HepG2 (cell line): Measurements from ENCODE around the gene MLX. TPM values are rescaled to one million over a fixed set of nuclear protein-coding genes. Genes with fewer than 3 reads are reported as not detected.

Experiments used
- ATAC-seq: fragments of 200-7000 bp; cut with Tn5 transposase; 3 replicates; pipeline ENCODE4 v1.9.1; 2020; ENCODE audit warnings: mild to moderate bottlenecking, moderate library complexity
- BruUV-seq: library from RNA; stranded (reverse); fragments of 400-500 nt; replicated peaks from 2 replicates; lab custom pipeline; 2021; lab: Mats Ljungman, UMichigan
- CTCF ChIA-PET: fragments of 300-600 bp; formaldehyde crosslinking; extraction: SDS; loops from one replicate; lab custom pipeline; 2021; ENCODE audit warnings: low total read pairs, inconsistent platforms, low intra/inter-chr PET ratio; lab: Yijun Ruan, JAX
- POLR2A ChIA-PET: fragments of 350-600 bp; sonication (Branson Sonifier 250); formaldehyde crosslinking; loops from one replicate; lab custom pipeline; 2020; ENCODE audit warnings: antibody characterized with exemption, inconsistent platforms; lab: Yijun Ruan, JAX
- DNase-seq: peaks from one replicate; pipeline ENCODE4 v3.0.0-alpha.2; 2015; ENCODE audit warnings: low spot score
- FAIRE-seq: peaks from 3 replicates; lab custom pipeline; 2011; peaks lifted over from hg19 to GRCh38; lab: Jason Lieb, UNC
- H2AFZ ChIP-seq: one replicate; pipeline ENCODE4 v1.6.1; 2011; ENCODE audit warnings: low read length, inconsistent platforms
- H3K27ac ChIP-seq: fragments of 300-600 bp; 3 replicates; pipeline ENCODE4 v1.8.0; 2011; ENCODE audit warnings: mixed run types, mild to moderate bottlenecking, mixed read lengths, low read length, inconsistent platforms; ENCODE audit not compliant: insufficient read depth; ENCODE audit errors: extremely low read length
- H3K27me3 ChIP-seq, 2 experiments: fragments of 200-600 bp in 1 of 2; 2 replicates in 1 of 2; 3 replicates in 1 of 2; pipeline versions ENCODE4 v1.6.0 to v1.8.0; 2011; ENCODE audit warnings: low read length in 2 of 2, mild to moderate bottlenecking in 2 of 2, moderate library complexity in 2 of 2, inconsistent platforms in 1 of 2; ENCODE audit not compliant: insufficient read depth in 2 of 2, control insufficient read depth in 1 of 2
- H3K36me3 ChIP-seq, 2 experiments: fragments of 200-600 bp in 1 of 2; replicated peaks in 1 of 2; 2 replicates in 1 of 2; 3 replicates in 1 of 2; pipeline versions ENCODE4 v1.5.1 to v1.8.0; 2011; ENCODE audit warnings: low read length in 2 of 2, inconsistent platforms in 1 of 2; ENCODE audit not compliant: insufficient read depth in 2 of 2, control insufficient read depth in 1 of 2
- H3K4me1 ChIP-seq: 2 replicates; pipeline ENCODE4 v1.5.1; 2012; ENCODE audit warnings: low read length, inconsistent platforms; ENCODE audit not compliant: insufficient read depth
- H3K4me2 ChIP-seq: 2 replicates; pipeline ENCODE4 v1.6.0; 2011; ENCODE audit warnings: low read depth, low read length, inconsistent platforms
- H3K4me3 ChIP-seq, 3 experiments: fragments of 200-600 bp in 1 of 3; sonication (generic), shearing (Covaris generic) in 1 of 3; replicated peaks in 1 of 3; 2 replicates each; pipeline ENCODE4 v1.5.1; 2011 to 2016; ENCODE audit warnings: low read length in 3 of 3, inconsistent platforms in 2 of 3, low read depth in 2 of 3, mild to moderate bottlenecking in 2 of 3, control low read depth in 1 of 3, mixed read lengths in 1 of 3; ENCODE audit not compliant: insufficient read depth in 1 of 3
- H3K79me2 ChIP-seq: one replicate; pipeline ENCODE4 v1.6.1; 2011; ENCODE audit warnings: low read length, inconsistent platforms; ENCODE audit not compliant: insufficient read depth
- H3K9ac ChIP-seq: 2 replicates; pipeline ENCODE4 v1.6.0; 2011; ENCODE audit warnings: mild to moderate bottlenecking, low read depth, low read length, inconsistent platforms; ENCODE audit not compliant: insufficient read depth
- H3K9me3 ChIP-seq: 2 replicates; pipeline ENCODE4 v1.5.1; 2012; ENCODE audit warnings: mild to moderate bottlenecking, low read length
- H4K20me1 ChIP-seq: 2 replicates; pipeline ENCODE4 v1.6.0; 2011; ENCODE audit warnings: inconsistent platforms, mild to moderate bottlenecking, low read length, moderate library complexity; ENCODE audit not compliant: insufficient read depth
- ATF1 ChIP-seq: IDR thresholded peaks from 2 replicates; pipeline ENCODE4 v1.6.1; 2016; ENCODE audit warnings: mild to moderate bottlenecking, control low read depth
- CREB1 ChIP-seq, 2 experiments: fragments of 450-650 bp in 1 of 2; IDR thresholded peaks; 2 replicates each; pipeline ENCODE4 v1.6.1; 2016 to 2017; ENCODE audit warnings: control low read depth in 1 of 2, mild to moderate bottlenecking in 1 of 2, missing compliant biosample characterization in 1 of 2, missing genetic modification characterization in 1 of 2
- CSRNP1 ChIP-seq: sonication (generic); formaldehyde crosslinking; IDR thresholded peaks from 2 replicates; pipeline ENCODE4 v1.8.1; 2023; ENCODE audit warnings: mild to moderate bottlenecking, missing genetic modification reagents
- EEA1 ChIP-seq: sonication (generic); formaldehyde crosslinking; IDR thresholded peaks from 2 replicates; pipeline ENCODE4 v1.5.1; 2020; ENCODE audit warnings: mild to moderate bottlenecking, missing genetic modification reagents, borderline replicate concordance
- KLF15 ChIP-seq: sonication (generic); formaldehyde crosslinking; IDR thresholded peaks from 2 replicates; pipeline ENCODE4 v1.8.1; 2023; ENCODE audit warnings: borderline replicate concordance, mild to moderate bottlenecking, inconsistent platforms, missing genetic modification reagents, mixed read lengths
- MLLT10 ChIP-seq: sonication (generic); formaldehyde crosslinking; IDR thresholded peaks from 2 replicates; pipeline ENCODE4 v1.4.0; 2020; ENCODE audit warnings: missing genetic modification reagents
- PHF21A ChIP-seq: sonication (generic); formaldehyde crosslinking; IDR thresholded peaks from 2 replicates; pipeline ENCODE4 v1.5.0; 2020; ENCODE audit warnings: mild to moderate bottlenecking, missing genetic modification reagents
- SALL1 ChIP-seq: sonication (generic); formaldehyde crosslinking; IDR thresholded peaks from 2 replicates; pipeline ENCODE4 v1.8.0; 2022; ENCODE audit warnings: mild to moderate bottlenecking, missing genetic modification reagents
- TOE1 ChIP-seq: sonication (generic); formaldehyde crosslinking; IDR thresholded peaks from 2 replicates; pipeline ENCODE4 v1.4.0; 2020; ENCODE audit warnings: mild to moderate bottlenecking, missing genetic modification reagents
- TRAFD1 ChIP-seq: sonication (generic); formaldehyde crosslinking; IDR thresholded peaks from 2 replicates; pipeline ENCODE4 v1.5.1; 2020; ENCODE audit warnings: missing genetic modification reagents, mild to moderate bottlenecking, borderline replicate concordance
- ZBTB38 ChIP-seq: sonication (generic); formaldehyde crosslinking; IDR thresholded peaks from 2 replicates; pipeline ENCODE4 v1.5.1; 2020; ENCODE audit warnings: mild to moderate bottlenecking, missing genetic modification reagents
- ZC3H13 ChIP-seq: sonication (generic); formaldehyde crosslinking; IDR thresholded peaks from 2 replicates; pipeline ENCODE4 v1.8.1; 2023; ENCODE audit warnings: mild to moderate bottlenecking, missing genetic modification reagents, moderate library complexity
- ZFP91 ChIP-seq: sonication (generic); formaldehyde crosslinking; IDR thresholded peaks from 2 replicates; pipeline ENCODE4 v1.9.0; 2022; ENCODE audit warnings: missing genetic modification reagents, mild to moderate bottlenecking, borderline replicate concordance
- ZNF24 ChIP-seq: fragments of 450-650 bp; IDR thresholded peaks from 2 replicates; pipeline ENCODE4 v1.6.1; 2017; ENCODE audit warnings: antibody characterized with exemption, mild to moderate bottlenecking
- ZNF264 ChIP-seq: sonication (generic); formaldehyde crosslinking; IDR thresholded peaks from 2 replicates; pipeline ENCODE4 v1.4.0; 2020; ENCODE audit warnings: missing genetic modification reagents
- ZNF414 ChIP-seq: sonication (generic); formaldehyde crosslinking; IDR thresholded peaks from 2 replicates; pipeline ENCODE4 v1.5.0; 2020; ENCODE audit warnings: missing genetic modification reagents
- ZNF737 ChIP-seq: sonication (generic); formaldehyde crosslinking; IDR thresholded peaks from 2 replicates; pipeline ENCODE4 v1.5.0; 2020; ENCODE audit warnings: missing genetic modification reagents, mild to moderate bottlenecking, borderline replicate concordance
- ZNF780A ChIP-seq: sonication (generic); formaldehyde crosslinking; IDR thresholded peaks from 2 replicates; pipeline ENCODE4 v1.8.0; 2022; ENCODE audit warnings: mild to moderate bottlenecking, missing genetic modification reagents, moderate library complexity
- ZNF83 ChIP-seq: sonication (generic); formaldehyde crosslinking; IDR thresholded peaks from 2 replicates; pipeline ENCODE4 v1.4.0; 2020; ENCODE audit warnings: missing genetic modification reagents, mild to moderate bottlenecking, borderline replicate concordance
- WGBS: methylation state at CpG from one replicate; pipeline ENCODE4 v1.1.6; 2017; ENCODE audit warnings: low lambda C conversion rate; 5-methylcytosine and 5-hydroxymethylcytosine counted together
- in situ Hi-C: cut with HindIII; loops from 2 replicates; pipeline ENCODE4 v1.10.0; 2017; ENCODE audit warnings: low pct_unique_long_range_greater_than_20kb; ENCODE audit not compliant: extremely low pct_ligation_motif_present
- intact Hi-C: fragments of 100-400 bp; cut with micrococcal nuclease; formaldehyde crosslinking; loops from one replicate; pipeline ENCODE4 v1.10.0; 2022; ENCODE audit not compliant: unreplicated experiment
- polyA plus RNA-seq, 8 experiments: library from polyadenylated mRNA; depleted of rRNA in 3 of 8; stranded (reverse) in 7 of 8; unstranded in 1 of 8; fragments of >200 nt; fragmentation: Illumina TruSeq in 4 of 8; extraction: Trizol in 4 of 8; gene quantifications; 2 replicates each; pipeline versions ENCODE4 v1.2.1 to v1.2.3, GENCODE V29; 2011 to 2016; ENCODE audit warnings: low read depth in 4 of 8, missing spikeins in 1 of 8, mixed read lengths in 1 of 8; ENCODE audit not compliant: insufficient read depth in 1 of 8
- total RNA-seq, 5 experiments: library from RNA; depleted of rRNA; stranded (reverse); fragments of >200 nt; fragmentation: Illumina TruSeq; extraction: Trizol; gene quantifications; 2 replicates each; pipeline ENCODE4 v1.2.3, GENCODE V29; 2016; ENCODE audit warnings: low read depth in 1 of 5

The MLX gene
- total and polyA plus RNA-seq, 2 of the 13 experiments (the other 11 are each of a cell fraction or from before 2014, with no cell fraction given), result 38.9 to 74.4 TPM

- BruUV-seq, result no TSS peak
- ATAC-seq (peak; percentile 13), DNase-seq (no peak), FAIRE-seq (no peak)
- no peaks in the 10 kb centered on the region for H3K79me2 ChIP-seq
- H3K4me2 ChIP-seq, result no peak overlapping the region
- WGBS, result 85% methylated on average over 4 of the region's 4 CpGs
- POLR2A ChIA-PET, result interaction anchor here (1.0 to 4.6 kb wide), 10 partner anchors 9 to 162 kb away, joined by 3 to 50 read pairs (median 7); partner anchors contain the start of genes PLEKHH3, PSMC3IP, RETREG3 and TUBG1
- peaks cover 35% of the 10 kb centered on the region for H3K4me1 ChIP-seq
- no peaks in the 10 kb centered on the region for H3K27me3 ChIP-seq
- H2AFZ ChIP-seq, result no peak overlapping the region
- H3K9me3 ChIP-seq, result no peaks in the 10 kb centered on the region
- intact Hi-C loops, result loop anchor here (1.0 to 5.0 kb wide), 3 partner anchors 39 to 64 kb away; partner anchors contain the start of genes CNTNAP1, PLEKHH3 and TUBG2
- no peak overlapping the region for H3K27ac ChIP-seq
- peaks cover 17 to 24% of the 10 kb centered on the region in 2 experiments for H3K36me3 ChIP-seq
- no peaks in the 10 kb centered on the region for H4K20me1 ChIP-seq
- in situ Hi-C loops, result no loop called here
- CTCF ChIA-PET, result interaction anchor here (1.5 to 1.9 kb wide), 2 partner anchors 9 to 63 kb away, joined by 6 read pairs; partner anchors contain the start of genes CCR10, RETREG3 and TUBG1
- H3K4me3 ChIP-seq, result no peak overlapping the region
- no peak overlapping the region for H3K9ac ChIP-seq
- TF ChIP-seq ATF1 (CRISPR knock-in tag) (no peak), MLLT10 (CRISPR knock-in tag) (no peak), ZNF24 (no peak), ZFP91 (CRISPR knock-in tag) (no peak), ZNF780A (CRISPR knock-in tag) (no peak), PHF21A (CRISPR knock-in tag) (peak; percentile 8; the same call in 1 of the 2 replicates), TOE1 (CRISPR knock-in tag) (no peak), CREB1 (IDR thresholded peaks at IDR 0.05) (no peak), CREB1 (CRISPR knock-in tag; IDR thresholded peaks at IDR 0.05) (no peak), CSRNP1 (CRISPR knock-in tag) (no peak), SALL1 (CRISPR knock-in tag) (no peak; the same call in 1 of the 2 replicates), ZC3H13 (CRISPR knock-in tag) (peak; percentile 65; the same call in 1 of the 2 replicates), TRAFD1 (CRISPR knock-in tag) (0 out of 2 replicates have a peak, but pooled peaks have one; percentile 30), KLF15 (CRISPR knock-in tag) (no peak), EEA1 (0 out of 2 replicates have a peak, but pooled peaks have one; percentile 48), ZNF414 (CRISPR knock-in tag) (no peak), ZBTB38 (peak; percentile 45; the same call in 1 of the 2 replicates), ZNF264 (CRISPR knock-in tag) (no peak), ZNF83 (CRISPR knock-in tag) (no peak), ZNF737 (CRISPR knock-in tag) (no peak)
Measured at GRCh38 chr17:42617956-42618431, 51.1 kb downstream of the MLX start.
